ENCODE data around the gene PDZD7. TPM values are rescaled to one million over a fixed set of nuclear protein-coding genes. Genes with fewer than 3 reads are reported as not detected.
A peak's percentile ranks its signal among the peaks of the same experiment; 100 is the strongest.

PDZD7 gene
- total and polyA plus RNA-seq, 2 of the 8 experiments (the other 6 are each of a cell fraction or from before 2014, with no cell fraction given), result 0.88 to 1.6 TPM

DNA sequence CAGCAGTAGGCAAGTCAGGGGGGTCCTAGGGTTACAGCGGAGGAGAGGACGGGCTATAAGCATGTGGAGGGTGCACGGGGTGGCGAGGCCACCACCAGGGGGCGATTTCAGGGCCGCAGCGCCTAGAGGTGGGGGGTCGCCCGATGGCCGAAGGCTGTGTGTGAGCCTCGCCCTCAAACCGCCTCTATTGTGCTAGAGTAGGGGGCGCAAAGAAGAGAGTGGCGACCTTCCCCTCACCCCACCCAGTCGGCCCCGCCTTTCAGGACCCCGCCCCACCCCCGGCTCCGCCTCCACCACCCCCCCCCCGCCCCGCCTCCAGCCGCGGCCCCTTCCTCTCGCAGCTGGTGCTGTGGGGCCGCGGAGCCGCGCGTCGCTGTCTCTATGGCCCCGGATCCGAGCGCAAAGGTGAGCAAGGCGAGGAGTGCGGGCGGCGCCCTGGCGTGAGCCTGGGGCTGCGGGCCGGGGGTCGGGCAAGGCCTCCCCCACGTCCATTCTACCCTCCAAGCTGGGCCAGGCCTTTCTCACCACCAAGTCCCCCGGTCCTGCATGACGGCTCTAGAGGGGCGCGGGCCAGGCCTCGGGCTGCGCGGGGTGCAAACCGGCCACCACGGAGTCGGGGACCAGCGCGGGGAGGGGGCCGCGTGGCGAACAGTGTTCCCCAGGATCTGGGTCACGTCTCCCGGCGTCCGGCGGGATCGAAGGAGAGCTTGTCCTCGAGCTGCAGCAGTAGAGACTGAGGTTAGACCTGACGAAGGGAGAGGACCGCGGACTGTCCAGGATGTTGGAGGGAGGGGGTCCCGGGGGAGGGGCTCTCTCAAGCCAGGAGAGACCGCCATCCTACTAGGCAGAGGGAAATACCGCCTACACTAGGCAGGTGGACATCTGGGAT is 61.5 kb downstream of the PDZD7 start, which contains the start of gene SEMA4G (continued):
- no peak for TF ChIP-seq EP300 (IDR thresholded peaks at IDR 0.05; ENCODE audit: borderline replicate concordance in 1 of 2, low read depth in 2 of 2, low read length in 2 of 2)
- TF ChIP-seq JUND (IDR thresholded peaks at IDR 0.05; ENCODE audit: low read length), result no peak
- TF ChIP-seq SP1 (IDR thresholded peaks at IDR 0.05; ENCODE audit: low read depth, low read length), result peak; percentile 37; the same call in 1 of the 2 replicates
- TF ChIP-seq PHF8 (conservative IDR thresholded peaks at IDR 0.05; ENCODE audit: low read depth, low read length), result 0 out of 2 replicates have a peak, but pooled peaks have one; percentile 30
- no peak for TF ChIP-seq CEBPB (IDR thresholded peaks at IDR 0.05; ENCODE audit: low read depth, low read length)
- no peak for TF ChIP-seq RFX5 (IDR thresholded peaks at IDR 0.05; ENCODE audit: borderline replicate concordance, low read depth, low read length)
- TF ChIP-seq CREB1 (IDR thresholded peaks at IDR 0.05), result no peak
- TF ChIP-seq SAP30 (IDR thresholded peaks at IDR 0.05; ENCODE audit: insufficient read depth, insufficient replicate concordance, low read length), result no peak
- TF ChIP-seq, protein P1, sequence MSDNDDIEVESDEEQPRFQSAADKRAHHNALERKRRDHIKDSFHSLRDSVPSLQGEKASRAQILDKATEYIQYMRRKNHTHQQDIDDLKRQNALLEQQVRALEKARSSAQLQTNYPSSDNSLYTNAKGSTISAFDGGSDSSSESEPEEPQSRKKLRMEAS (IDR thresholded peaks at IDR 0.05), result peak; percentile 75

Measured in H1 (cell line).